ENCODE measurements around the gene IL17REL.
"Not testable (repeated sequence)": the region's sequence is repeated elsewhere in the genome, so short reads cannot be mapped to it uniquely, and the experiment has no call there.

DNA sequence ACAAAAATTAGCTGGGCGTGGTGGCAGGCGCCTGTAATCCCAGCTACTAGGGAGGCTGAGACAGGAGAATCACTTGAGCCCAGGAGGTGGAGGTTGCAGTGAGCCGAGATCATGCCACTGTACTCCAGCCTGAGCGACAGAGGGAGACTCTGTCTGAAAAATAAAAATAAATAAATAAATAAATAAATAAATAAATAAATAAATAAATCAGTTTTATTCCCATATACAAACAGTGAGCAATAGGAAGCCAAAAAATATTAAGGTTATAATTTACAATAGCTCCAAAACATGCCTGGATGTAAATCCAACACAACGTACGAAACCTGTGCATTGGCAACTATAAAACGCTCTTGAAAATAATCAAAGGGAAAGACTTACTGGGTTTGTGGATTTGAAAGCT, 30.8 kb downstream of the IL17REL start:
- not testable (repeated sequence) for TF ChIP-seq EP300, POLR2A, POLR2AphosphoS5 (IDR thresholded peaks at IDR 0.05)
- TF ChIP-seq, protein P1, sequence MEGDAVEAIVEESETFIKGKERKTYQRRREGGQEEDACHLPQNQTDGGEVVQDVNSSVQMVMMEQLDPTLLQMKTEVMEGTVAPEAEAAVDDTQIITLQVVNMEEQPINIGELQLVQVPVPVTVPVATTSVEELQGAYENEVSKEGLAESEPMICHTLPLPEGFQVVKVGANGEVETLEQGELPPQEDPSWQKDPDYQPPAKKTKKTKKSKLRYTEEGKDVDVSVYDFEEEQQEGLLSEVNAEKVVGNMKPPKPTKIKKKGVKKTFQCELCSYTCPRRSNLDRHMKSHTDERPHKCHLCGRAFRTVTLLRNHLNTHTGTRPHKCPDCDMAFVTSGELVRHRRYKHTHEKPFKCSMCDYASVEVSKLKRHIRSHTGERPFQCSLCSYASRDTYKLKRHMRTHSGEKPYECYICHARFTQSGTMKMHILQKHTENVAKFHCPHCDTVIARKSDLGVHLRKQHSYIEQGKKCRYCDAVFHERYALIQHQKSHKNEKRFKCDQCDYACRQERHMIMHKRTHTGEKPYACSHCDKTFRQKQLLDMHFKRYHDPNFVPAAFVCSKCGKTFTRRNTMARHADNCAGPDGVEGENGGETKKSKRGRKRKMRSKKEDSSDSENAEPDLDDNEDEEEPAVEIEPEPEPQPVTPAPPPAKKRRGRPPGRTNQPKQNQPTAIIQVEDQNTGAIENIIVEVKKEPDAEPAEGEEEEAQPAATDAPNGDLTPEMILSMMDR (IDR thresholded peaks at IDR 0.05) = not testable (repeated sequence)
